Colonic mucosa (tissue), 4 donors: ENCODE data around the gene EPB41L4A. TPM values are rescaled to one million over a fixed set of nuclear protein-coding genes. Genes with fewer than 3 reads are reported as not detected.

Experiments
- DNase-seq: peaks from one replicate; pipeline ENCODE4 v3.0.0-alpha.2; 2020
- H3K27ac ChIP-seq: fragments of 200-600 bp; one replicate; pipeline ENCODE4 v1.8.0; 2021
- H3K27me3 ChIP-seq: fragments of 200-600 bp; one replicate; pipeline ENCODE4 v1.8.0; 2021
- H3K36me3 ChIP-seq: fragments of 200-600 bp; one replicate; pipeline ENCODE4 v1.8.0; 2021
- H3K4me1 ChIP-seq: fragments of 200-600 bp; one replicate; pipeline ENCODE4 v1.8.0; 2021; ENCODE audit warnings: mild to moderate bottlenecking
- H3K4me3 ChIP-seq: fragments of 200-600 bp; one replicate; pipeline ENCODE4 v1.8.0; 2021
- H3K9ac ChIP-seq, 2 donors: one replicate each; pipeline ENCODE4 v1.7.0; 2013; ENCODE audit warnings: control low read depth in 2 of 2, low read depth in 2 of 2, low read length in 2 of 2
- H3K9me3 ChIP-seq: fragments of 200-600 bp; one replicate; pipeline ENCODE4 v1.8.0; 2021
- CTCF ChIP-seq: fragments of 200-600 bp; IDR thresholded peaks from one replicate; pipeline ENCODE4 v1.8.0; 2022; ENCODE audit warnings: antibody characterized with exemption, mild to moderate bottlenecking
- intact Hi-C: fragments of 100-400 bp; cut with DNase I; formaldehyde crosslinking; loops from one replicate; pipeline ENCODE4 v1.14.1; 2022
- total RNA-seq, 2 donors: library from RNA; stranded (reverse); fragmentation: NEBNext Ultra II Directional in 1 of 2; extraction: Animal tissue kit (Norgen Biotek cat#: 25700) in 1 of 2; gene quantifications; one replicate each; pipeline ENCODE4 v1.2.1, GENCODE V29; 2021
- donor health status: healthy.
- donor health status: DM: no; HTN: no; CAD: no.
- donor health status: DM: no; HTN: no; CAD: no.

The EPB41L4A gene
- total RNA-seq, 2 donors from 2014 or later = 10.1 to 18.0 TPM

- no peak for DNase-seq
- Histone ChIP-seq H3K4me1 (no peaks in the 10 kb centered on the region), H3K27me3 (no peaks in the 10 kb centered on the region), H3K9me3 (no peaks in the 10 kb centered on the region), H3K36me3 (no peaks in the 10 kb centered on the region), H3K9ac (no peak overlapping the region), H3K27ac (no peak overlapping the region), H3K4me3 (no peak overlapping the region)
- intact Hi-C loops = no loop called here
- TF ChIP-seq CTCF = no peak
Observed at GRCh38 chr5:112156211-112156610, 262.9 kb downstream of the EPB41L4A start.

- H3K27ac ChIP-seq = no peak overlapping the region
- no peak for DNase-seq
- no peaks in the 10 kb centered on the region for H3K36me3 ChIP-seq
- H3K9me3 ChIP-seq = no peaks in the 10 kb centered on the region
- no peaks in the 10 kb centered on the region for H3K4me1 ChIP-seq
- no peak overlapping the region for H3K4me3 ChIP-seq
- no peaks in the 10 kb centered on the region for H3K27me3 ChIP-seq
- H3K9ac ChIP-seq = no peak overlapping the region
- intact Hi-C loops = no loop called here
- no peak for TF ChIP-seq CTCF
Observed at GRCh38 chr5:112154940-112155686, 264.0 kb downstream of the EPB41L4A start.

- DNase-seq = no peak
- TF ChIP-seq CTCF = no peak
- H3K9ac ChIP-seq = no peak overlapping the region
- intact Hi-C loops = loop anchor here (5.0 to 10.0 kb wide), 2 partner anchors 465 to 992 kb away; no protein-coding TSS in a partner anchor
- no peak overlapping the region for H3K4me3 ChIP-seq
- no peak overlapping the region for H3K27ac ChIP-seq
- H3K27me3 ChIP-seq = no peaks in the 10 kb centered on the region
- H3K36me3 ChIP-seq = no peaks in the 10 kb centered on the region
- H3K9me3 ChIP-seq = no peaks in the 10 kb centered on the region
- no peaks in the 10 kb centered on the region for H3K4me1 ChIP-seq
Observed at GRCh38 chr5:112149727-112150126, 269.4 kb downstream of the EPB41L4A start.

GRCh38 chr5:112146323-112147226, 272.5 kb downstream of the EPB41L4A start:
- no peaks in the 10 kb centered on the region for H3K9me3 ChIP-seq
- H3K27ac ChIP-seq = no peak overlapping the region
- DNase-seq = peak; percentile 65
- intact Hi-C loops = loop anchor here (2.0 to 10.0 kb wide), 3 partner anchors 462 to 989 kb away; no protein-coding TSS in a partner anchor
- H3K4me3 ChIP-seq = no peak overlapping the region
- no peaks in the 10 kb centered on the region for H3K27me3 ChIP-seq
- peak; percentile 71 for TF ChIP-seq CTCF
- H3K9ac ChIP-seq = no peak overlapping the region
- H3K36me3 ChIP-seq = no peaks in the 10 kb centered on the region
- no peaks in the 10 kb centered on the region for H3K4me1 ChIP-seq

GRCh38 chr5:112143690-112144089, 275.4 kb downstream of the EPB41L4A start:
- Histone ChIP-seq H3K36me3 (no peaks in the 10 kb centered on the region), H3K4me1 (no peaks in the 10 kb centered on the region), H3K27me3 (no peaks in the 10 kb centered on the region), H3K27ac (no peak overlapping the region), H3K9ac (no peak overlapping the region), H3K4me3 (no peak overlapping the region), H3K9me3 (no peaks in the 10 kb centered on the region)
- intact Hi-C loops = loop anchor here (10.0 kb wide), 1 partner anchor 459 kb away; no protein-coding TSS in a partner anchor
- TF ChIP-seq CTCF = no peak
- no peak for DNase-seq
